Measurements from ENCODE around the gene LDB2.

LDB2 gene

GRCh38 chr4:16730522-16731205 lies 167.8 kb downstream of the LDB2 start:
- TF ChIP-seq POLR2AphosphoS5 (IDR thresholded peaks at IDR 0.05; ENCODE audit: borderline replicate concordance, low read depth, low read length): no peak
- TF ChIP-seq FOXP2 (optimal IDR thresholded peaks at IDR 0.05; ENCODE audit: control extremely low read depth, extremely low read length, insufficient read depth): no peak
- no peak for TF ChIP-seq EZH2 (IDR thresholded peaks at IDR 0.05)
- DNase-seq (ENCODE audit: low read depth, low spot score): no peak
- H3K9ac ChIP-seq (ENCODE audit: insufficient read length): no peak overlapping the region
- peaks cover 4% of the 10 kb centered on the region for H3K36me3 ChIP-seq (ENCODE audit: insufficient read depth, low read length)
- no peak overlapping the region for H3K27ac ChIP-seq
- H3K4me3 ChIP-seq: no peak overlapping the region
- no peaks in the 10 kb centered on the region for H3K9me3 ChIP-seq (ENCODE audit: low read depth, low read length)

GRCh38 chr4:16729336-16729735 lies 169.1 kb downstream of the LDB2 start:
- no peak overlapping the region for H3K4me3 ChIP-seq
- no peak overlapping the region for H3K27ac ChIP-seq
- no peak overlapping the region for H3K9ac ChIP-seq (ENCODE audit: insufficient read length)
- H3K36me3 ChIP-seq (ENCODE audit: insufficient read depth, low read length): peaks cover 4% of the 10 kb centered on the region
- no peak for DNase-seq (ENCODE audit: low read depth, low spot score)
- H3K9me3 ChIP-seq (ENCODE audit: low read depth, low read length): no peaks in the 10 kb centered on the region
- no peak for TF ChIP-seq POLR2AphosphoS5 (IDR thresholded peaks at IDR 0.05; ENCODE audit: borderline replicate concordance, low read depth, low read length)
- TF ChIP-seq EZH2 (IDR thresholded peaks at IDR 0.05): no peak
- TF ChIP-seq FOXP2 (optimal IDR thresholded peaks at IDR 0.05; ENCODE audit: control extremely low read depth, extremely low read length, insufficient read depth): no peak

GRCh38 chr4:16728849-16729248 lies 169.6 kb downstream of the LDB2 start:
- DNase-seq (ENCODE audit: low read depth, low spot score): no peak
- TF ChIP-seq FOXP2 (optimal IDR thresholded peaks at IDR 0.05; ENCODE audit: control extremely low read depth, extremely low read length, insufficient read depth): no peak
- H3K4me3 ChIP-seq: no peak overlapping the region
- no peak overlapping the region for H3K27ac ChIP-seq
- H3K9ac ChIP-seq (ENCODE audit: insufficient read length): no peak overlapping the region
- H3K36me3 ChIP-seq (ENCODE audit: insufficient read depth, low read length): peaks cover 4% of the 10 kb centered on the region
- H3K9me3 ChIP-seq (ENCODE audit: low read depth, low read length): no peaks in the 10 kb centered on the region

- Histone ChIP-seq H3K4me3 (no peak overlapping the region), H3K27ac (no peak overlapping the region)
Observed at GRCh38 chr4:16728111-16728510, 170.3 kb downstream of the LDB2 start.

GRCh38 chr4:16727218-16727617 lies 171.2 kb downstream of the LDB2 start:
- no peak overlapping the region for H3K9ac ChIP-seq (ENCODE audit: insufficient read length)
- no peak for DNase-seq (ENCODE audit: low read depth, low spot score)
- peaks cover 4% of the 10 kb centered on the region for H3K36me3 ChIP-seq (ENCODE audit: insufficient read depth, low read length)
- H3K4me3 ChIP-seq: no peak overlapping the region
- TF ChIP-seq EZH2 (IDR thresholded peaks at IDR 0.05) (no peak), POLR2AphosphoS5 (IDR thresholded peaks at IDR 0.05; ENCODE audit: borderline replicate concordance, low read depth, low read length) (no peak), FOXP2 (optimal IDR thresholded peaks at IDR 0.05; ENCODE audit: control extremely low read depth, extremely low read length, insufficient read depth) (no peak)
- no peaks in the 10 kb centered on the region for H3K9me3 ChIP-seq (ENCODE audit: low read depth, low read length)
- H3K27ac ChIP-seq: no peak overlapping the region

More at GRCh38 chr4:16728111-16728510, 170.3 kb downstream of the LDB2 start:
- H3K36me3 ChIP-seq (ENCODE audit: insufficient read depth, low read length): peaks cover 4% of the 10 kb centered on the region
- no peaks in the 10 kb centered on the region for H3K9me3 ChIP-seq (ENCODE audit: low read depth, low read length)
- H3K9ac ChIP-seq (ENCODE audit: insufficient read length): no peak overlapping the region
- no peak for TF ChIP-seq EZH2 (IDR thresholded peaks at IDR 0.05)
- TF ChIP-seq POLR2AphosphoS5 (IDR thresholded peaks at IDR 0.05; ENCODE audit: borderline replicate concordance, low read depth, low read length): no peak
- no peak for TF ChIP-seq FOXP2 (optimal IDR thresholded peaks at IDR 0.05; ENCODE audit: control extremely low read depth, extremely low read length, insufficient read depth)
- no peak for DNase-seq (ENCODE audit: low read depth, low spot score)

- no peak for TF ChIP-seq EZH2 (IDR thresholded peaks at IDR 0.05)
- TF ChIP-seq POLR2AphosphoS5 (IDR thresholded peaks at IDR 0.05; ENCODE audit: borderline replicate concordance, low read depth, low read length): no peak
- H3K9ac ChIP-seq (ENCODE audit: insufficient read length): no peak overlapping the region
- H3K9me3 ChIP-seq (ENCODE audit: low read depth, low read length): no peaks in the 10 kb centered on the region
- peaks cover 4% of the 10 kb centered on the region for H3K36me3 ChIP-seq (ENCODE audit: insufficient read depth, low read length)
- no peak overlapping the region for H3K27ac ChIP-seq
- DNase-seq (ENCODE audit: low read depth, low spot score): no peak
- no peak overlapping the region for H3K4me3 ChIP-seq
Observed at GRCh38 chr4:16726368-16727050, 171.9 kb downstream of the LDB2 start.

GRCh38 chr4:16725252-16725651 lies 173.2 kb downstream of the LDB2 start:
- Histone ChIP-seq H3K9ac (ENCODE audit: insufficient read length) (no peak overlapping the region), H3K4me3 (no peak overlapping the region), H3K9me3 (ENCODE audit: low read depth, low read length) (no peaks in the 10 kb centered on the region), H3K27ac (no peak overlapping the region), H3K36me3 (ENCODE audit: insufficient read depth, low read length) (peaks cover 4% of the 10 kb centered on the region)
- TF ChIP-seq FOXP2 (optimal IDR thresholded peaks at IDR 0.05; ENCODE audit: control extremely low read depth, extremely low read length, insufficient read depth) (no peak), POLR2AphosphoS5 (IDR thresholded peaks at IDR 0.05; ENCODE audit: borderline replicate concordance, low read depth, low read length) (no peak), EZH2 (IDR thresholded peaks at IDR 0.05) (no peak)
- no peak for DNase-seq (ENCODE audit: low read depth, low spot score)

GRCh38 chr4:16722416-16722815 lies 176.0 kb downstream of the LDB2 start:
- no peak for DNase-seq (ENCODE audit: low read depth, low spot score)
- no peaks in the 10 kb centered on the region for H3K9me3 ChIP-seq (ENCODE audit: low read depth, low read length)
- no peak overlapping the region for H3K27ac ChIP-seq
- H3K36me3 ChIP-seq (ENCODE audit: insufficient read depth, low read length): peaks cover 4% of the 10 kb centered on the region
- no peak overlapping the region for H3K9ac ChIP-seq (ENCODE audit: insufficient read length)
- TF ChIP-seq EZH2 (IDR thresholded peaks at IDR 0.05): no peak
- TF ChIP-seq POLR2AphosphoS5 (IDR thresholded peaks at IDR 0.05; ENCODE audit: borderline replicate concordance, low read depth, low read length): no peak
- TF ChIP-seq FOXP2 (optimal IDR thresholded peaks at IDR 0.05; ENCODE audit: control extremely low read depth, extremely low read length, insufficient read depth): no peak
- H3K4me3 ChIP-seq: no peak overlapping the region
